ENCODE results near the gene ACADSB.

ACADSB gene

GRCh38 chr10:123086281-123086680 lies 77.5 kb downstream of the ACADSB start:
- DNase-seq (ENCODE audit: low read depth), result no peak
- TF ChIP-seq MAX (IDR thresholded peaks at IDR 0.05; ENCODE audit: low read depth, low read length), result no peak
- TF ChIP-seq CTCF (IDR thresholded peaks at IDR 0.05; ENCODE audit: low read depth, low read length), result no peak
- no peak for TF ChIP-seq MYC (IDR thresholded peaks at IDR 0.05; ENCODE audit: low read depth, low read length)
- no peak for TF ChIP-seq POLR2A (IDR thresholded peaks at IDR 0.05; ENCODE audit: extremely low read depth, insufficient read length)
- no peak overlapping the region for H3K4me3 ChIP-seq (ENCODE audit: low read depth, low read length)

- DNase-seq (ENCODE audit: low read depth), result no peak
- H3K4me3 ChIP-seq (ENCODE audit: low read depth, low read length), result no peak overlapping the region
- TF ChIP-seq MAX (IDR thresholded peaks at IDR 0.05; ENCODE audit: low read depth, low read length) (no peak), POLR2A (IDR thresholded peaks at IDR 0.05; ENCODE audit: extremely low read depth, insufficient read length) (no peak), MYC (IDR thresholded peaks at IDR 0.05; ENCODE audit: low read depth, low read length) (no peak), CTCF (IDR thresholded peaks at IDR 0.05; ENCODE audit: low read depth, low read length) (no peak)
These were observed 78.5 kb downstream of the ACADSB start for GRCh38 chr10:123087348-123087747.

- TF ChIP-seq CTCF (IDR thresholded peaks at IDR 0.05; ENCODE audit: low read depth, low read length) (no peak), MYC (IDR thresholded peaks at IDR 0.05; ENCODE audit: low read depth, low read length) (no peak), MAX (IDR thresholded peaks at IDR 0.05; ENCODE audit: low read depth, low read length) (no peak), POLR2A (IDR thresholded peaks at IDR 0.05; ENCODE audit: extremely low read depth, insufficient read length) (no peak)
- H3K4me3 ChIP-seq (ENCODE audit: low read depth, low read length), result no peak overlapping the region
- DNase-seq (ENCODE audit: low read depth), result no peak
These were observed 79.0 kb downstream of the ACADSB start for GRCh38 chr10:123087786-123088185.

- TF ChIP-seq MYC (IDR thresholded peaks at IDR 0.05; ENCODE audit: low read depth, low read length) (no peak), CTCF (IDR thresholded peaks at IDR 0.05; ENCODE audit: low read depth, low read length) (no peak), MAX (IDR thresholded peaks at IDR 0.05; ENCODE audit: low read depth, low read length) (no peak)
- DNase-seq (ENCODE audit: low read depth), result no peak
- no peak overlapping the region for H3K4me3 ChIP-seq (ENCODE audit: low read depth, low read length)
These were observed 84.0 kb downstream of the ACADSB start for GRCh38 chr10:123092635-123093414.

GRCh38 chr10:123093489-123093888 lies 84.7 kb downstream of the ACADSB start:
- no peak for DNase-seq (ENCODE audit: low read depth)
- TF ChIP-seq POLR2A (IDR thresholded peaks at IDR 0.05; ENCODE audit: extremely low read depth, insufficient read length) (no peak), MAX (IDR thresholded peaks at IDR 0.05; ENCODE audit: low read depth, low read length) (no peak), MYC (IDR thresholded peaks at IDR 0.05; ENCODE audit: low read depth, low read length) (no peak), CTCF (IDR thresholded peaks at IDR 0.05; ENCODE audit: low read depth, low read length) (no peak)

More at GRCh38 chr10:123093489-123093888, 84.7 kb downstream of the ACADSB start:
- H3K4me3 ChIP-seq (ENCODE audit: low read depth, low read length), result no peak overlapping the region

Measured in NB4 (cell line).